H1 (cell line): ENCODE results near the gene PPP1R12C. TPM values are rescaled to one million over a fixed set of nuclear protein-coding genes. Genes with fewer than 3 reads are reported as not detected.
A peak's percentile ranks its signal among the peaks of the same experiment; 100 is the strongest.

Experiments used
- CTCF ChIA-PET: fragments of 300-600 bp; sonication (Branson Sonifier 250); formaldehyde crosslinking; loops from one replicate; lab custom pipeline; 2021; ENCODE audit not compliant: partially characterized antibody; lab: Charles Lee
- POLR2A ChIA-PET: fragments of 300-600 bp; sonication (Branson Sonifier 250); formaldehyde crosslinking; loops from one replicate; lab custom pipeline; 2021; ENCODE audit warnings: inconsistent platforms; ENCODE audit not compliant: partially characterized antibody; lab: Charles Lee
- DNase-seq, 2 experiments: peaks; one replicate each; pipeline versions ENCODE4 v3.0.0 to v3.0.0-alpha.2; 2010 to 2022; ENCODE audit warnings: low spot score in 2 of 2, low read depth in 1 of 2, mixed read lengths in 1 of 2
- FAIRE-seq: peaks from 2 replicates; lab custom pipeline; 2011; peaks lifted over from hg19 to GRCh38; lab: Jason Lieb, UNC
- H2AFZ ChIP-seq: 2 replicates; pipeline ENCODE4 v1.8.1; 2012; ENCODE audit warnings: low read length, inconsistent platforms
- H2AK5ac ChIP-seq: 2 replicates; pipeline ENCODE4 v1.6.1; 2013; ENCODE audit warnings: low read depth, low read length
- H2BK120ac ChIP-seq: replicated peaks from 2 replicates; pipeline ENCODE3; 2013; ENCODE audit warnings: low read depth, low read length, inconsistent platforms
- H2BK12ac ChIP-seq: 2 replicates; pipeline ENCODE4 v1.6.1; 2013; ENCODE audit warnings: low read depth, low read length
- H2BK15ac ChIP-seq: 2 replicates; pipeline ENCODE4 v1.6.1; 2013; ENCODE audit warnings: low read length
- H2BK20ac ChIP-seq: 2 replicates; pipeline ENCODE4 v1.6.1; 2013; ENCODE audit warnings: low read length
- H2BK5ac ChIP-seq: 2 replicates; pipeline ENCODE4 v1.6.1; 2013; ENCODE audit warnings: low read depth, low read length
- H3K14ac ChIP-seq: 2 replicates; pipeline ENCODE4 v1.6.1; 2013; ENCODE audit warnings: inconsistent platforms; ENCODE audit not compliant: insufficient read length
- H3K18ac ChIP-seq: 2 replicates; pipeline ENCODE4 v1.6.1; 2013; ENCODE audit warnings: low read length; ENCODE audit errors: extremely low read depth
- H3K23ac ChIP-seq: 2 replicates; pipeline ENCODE4 v1.6.1; 2013; ENCODE audit warnings: inconsistent platforms; ENCODE audit not compliant: insufficient read length
- H3K23me2 ChIP-seq: 2 replicates; pipeline ENCODE4 v1.6.1; 2013; ENCODE audit warnings: low read depth, low read length
- H3K27ac ChIP-seq: 2 replicates; pipeline ENCODE4 v1.6.1; 2011; ENCODE audit warnings: low read depth, low read length, inconsistent platforms
- H3K27me3 ChIP-seq, 4 experiments: replicated peaks in 1 of 4; 1 replicate in 1 of 4; 2 replicates in 3 of 4; pipeline versions ENCODE4 v1.6.1 to v1.8.1; 2011 to 2013; ENCODE audit warnings: low read length in 3 of 4, mild to moderate bottlenecking in 3 of 4, inconsistent platforms in 2 of 4, mixed read lengths in 2 of 4, moderate library complexity in 1 of 4; ENCODE audit not compliant: control insufficient read depth in 3 of 4, insufficient read depth in 3 of 4; ENCODE audit errors: extremely low read depth in 1 of 4
- H3K36me3 ChIP-seq, 4 experiments: 2 replicates each; pipeline versions ENCODE4 v1.6.1 to v1.8.1; 2011 to 2013; ENCODE audit warnings: mild to moderate bottlenecking in 4 of 4, low read length in 3 of 4, moderate library complexity in 2 of 4, control low read depth in 1 of 4, inconsistent platforms in 1 of 4; ENCODE audit not compliant: insufficient read depth in 4 of 4, control insufficient read depth in 2 of 4
- H3K4ac ChIP-seq: replicated peaks from 2 replicates; pipeline ENCODE3; 2013; ENCODE audit warnings: low read length, low read depth, mixed read lengths, inconsistent platforms; ENCODE audit not compliant: insufficient read length
- H3K4me1 ChIP-seq, 4 experiments: replicated peaks in 1 of 4; 1 replicate in 1 of 4; 2 replicates in 3 of 4; pipeline versions ENCODE4 v1.6.1 to v1.8.1; 2011 to 2013; ENCODE audit warnings: low read length in 3 of 4, inconsistent platforms in 2 of 4, mixed read lengths in 1 of 4; ENCODE audit not compliant: insufficient read depth in 4 of 4, control insufficient read depth in 3 of 4
- H3K4me2 ChIP-seq, 2 experiments: 2 replicates each; pipeline versions ENCODE4 v1.6.1 to v1.8.1; 2011 to 2013; ENCODE audit warnings: low read depth in 2 of 2, low read length in 2 of 2, control low read depth in 1 of 2, inconsistent platforms in 1 of 2, mild to moderate bottlenecking in 1 of 2; ENCODE audit not compliant: insufficient read depth in 1 of 2
- H3K4me3 ChIP-seq, 4 experiments: fragments of 200-600, 300-600 bp in 1 of 4; sonication (generic), shearing (Covaris generic), sonication (Bioruptor Twin) in 1 of 4; 2 replicates each; pipeline versions ENCODE4 v1.5.1 to v1.8.1; 2011 to 2016; ENCODE audit warnings: low read length in 4 of 4, low read depth in 3 of 4, control low read depth in 2 of 4, inconsistent platforms in 2 of 4, mild to moderate bottlenecking in 2 of 4, mixed read lengths in 1 of 4, moderate library complexity in 1 of 4; ENCODE audit not compliant: insufficient read depth in 2 of 4; ENCODE audit errors: extremely low read depth in 1 of 4
- H3K56ac ChIP-seq: replicated peaks from 2 replicates; pipeline ENCODE3; 2013; ENCODE audit warnings: low read depth, mild to moderate bottlenecking, mixed read lengths, low read length, inconsistent platforms; ENCODE audit not compliant: insufficient read length
- H3K79me1 ChIP-seq: 2 replicates; pipeline ENCODE4 v1.6.1; 2013; ENCODE audit warnings: low read depth, low read length, control low read depth
- H3K79me2 ChIP-seq, 2 experiments: 2 replicates each; pipeline versions ENCODE4 v1.6.1 to v1.8.1; 2012 to 2013; ENCODE audit warnings: low read length in 2 of 2, mild to moderate bottlenecking in 2 of 2, inconsistent platforms in 1 of 2; ENCODE audit not compliant: insufficient read depth in 2 of 2, control insufficient read depth in 1 of 2
- H3K9ac ChIP-seq, 4 experiments: replicated peaks in 1 of 4; 1 replicate in 1 of 4; 2 replicates in 3 of 4; pipeline versions ENCODE4 v1.6.1 to v1.8.1; 2011 to 2013; ENCODE audit warnings: low read depth in 3 of 4, low read length in 3 of 4, control low read depth in 2 of 4, mild to moderate bottlenecking in 2 of 4, moderate library complexity in 2 of 4, inconsistent platforms in 1 of 4; ENCODE audit errors: extremely low read depth in 1 of 4
- H3K9me3 ChIP-seq, 2 experiments: 2 replicates each; pipeline versions ENCODE4 v1.6.1 to v1.8.1; 2012 to 2013; ENCODE audit warnings: mild to moderate bottlenecking in 2 of 2, moderate library complexity in 2 of 2, control low read depth in 1 of 2, inconsistent platforms in 1 of 2, low read depth in 1 of 2, low read length in 1 of 2, mixed read lengths in 1 of 2; ENCODE audit not compliant: insufficient read depth in 2 of 2
- H4K20me1 ChIP-seq, 2 experiments: replicated peaks in 1 of 2; 2 replicates each; pipeline versions ENCODE3 to v1.8.1; 2011 to 2013; ENCODE audit warnings: inconsistent platforms in 2 of 2, low read length in 2 of 2, mild to moderate bottlenecking in 1 of 2; ENCODE audit not compliant: insufficient read depth in 2 of 2, control insufficient read depth in 1 of 2
- H4K5ac ChIP-seq: 2 replicates; pipeline ENCODE4 v1.6.1; 2013; ENCODE audit warnings: low read length, low read depth, mixed read lengths, inconsistent platforms; ENCODE audit not compliant: insufficient read length
- H4K8ac ChIP-seq: 2 replicates; pipeline ENCODE4 v1.8.0; 2013; ENCODE audit warnings: mild to moderate bottlenecking, moderate library complexity, low read length, inconsistent platforms; ENCODE audit not compliant: insufficient read depth; ENCODE audit errors: extremely low read depth
- H4K91ac ChIP-seq: replicated peaks from 2 replicates; pipeline ENCODE3; 2013; ENCODE audit warnings: low read length, mixed read lengths, inconsistent platforms; ENCODE audit not compliant: insufficient read length
- BACH1 ChIP-seq: IDR thresholded peaks from 2 replicates; pipeline ENCODE4 v1.6.1; 2012; ENCODE audit warnings: low read length, improper control_type of control experiment
- CREB1 ChIP-seq: IDR thresholded peaks from 2 replicates; pipeline ENCODE4 v1.6.1; 2012; ENCODE audit warnings: inconsistent platforms
- FOSL1 ChIP-seq: IDR thresholded peaks from 2 replicates; pipeline ENCODE4 v1.6.1; 2011; ENCODE audit warnings: mild to moderate bottlenecking, low read depth, low read length, moderate library complexity; ENCODE audit not compliant: insufficient read depth
- GTF2F1 ChIP-seq: IDR thresholded peaks from 2 replicates; pipeline ENCODE4 v1.6.1; 2012; ENCODE audit warnings: low read depth, low read length, improper control_type of control experiment, borderline replicate concordance
- KDM1A ChIP-seq: fragments of 200-600, 300-600 bp; sonication (generic); IDR thresholded peaks from 2 replicates; pipeline ENCODE4 v1.7.1; 2016; ENCODE audit warnings: mild to moderate bottlenecking, low read length, borderline replicate concordance
- POU5F1 ChIP-seq: IDR thresholded peaks from 2 replicates; pipeline ENCODE4 v1.6.1; 2011; ENCODE audit warnings: low read depth, mild to moderate bottlenecking, low read length, moderate library complexity
- RBBP5 ChIP-seq: IDR thresholded peaks from 2 replicates; pipeline ENCODE4 v1.7.1; 2012; ENCODE audit warnings: low read depth, mild to moderate bottlenecking, inconsistent platforms, low read length, moderate library complexity, borderline replicate concordance
- SP1 ChIP-seq: IDR thresholded peaks from 2 replicates; pipeline ENCODE4 v1.6.1; 2011; ENCODE audit warnings: low read depth, low read length
- SRF ChIP-seq: IDR thresholded peaks from 2 replicates; pipeline ENCODE4 v1.6.1; 2011; ENCODE audit warnings: mild to moderate bottlenecking, low read depth, low read length, moderate library complexity
- WGBS, 2 experiments: shearing (Covaris generic) in 1 of 2; methylation state at CpG; one replicate each; pipeline versions ENCODE4 v1.1.6 to v1.1.7; 2013 to 2015; ENCODE audit warnings: low lambda C conversion rate in 2 of 2, mixed read lengths in 2 of 2, inconsistent platforms in 1 of 2, low coverage in 1 of 2, missing lambda C conversion rate in 1 of 2; ENCODE audit not compliant: insufficient replicate concordance in 2 of 2, insufficient coverage in 1 of 2, insufficient read length in 1 of 2; ENCODE audit errors: extremely low coverage in 1 of 2, missing lambda C conversion rate in 1 of 2; 5-methylcytosine and 5-hydroxymethylcytosine counted together
- polyA plus RNA-seq, 7 experiments: library from polyadenylated mRNA; depleted of rRNA in 3 of 7; stranded (reverse) in 5 of 7; unstranded in 2 of 7; fragments of >200 nt in 5 of 7; fragments of 200-250 nt in 2 of 7; gene quantifications; 1 replicate in 5 of 7; 2 replicates in 1 of 7; 4 replicates in 1 of 7; pipeline versions ENCODE4 v1.2.1 to v1.2.3, GENCODE V29; 2011 to 2013; ENCODE audit warnings: missing spikeins in 2 of 7, mixed read lengths in 2 of 7
- total RNA-seq: library from RNA; stranded (reverse); fragmentation: NEBNext Ultra II Directional; extraction: Animal tissue kit (Norgen Biotek cat#: 25700); gene quantifications from 2 replicates; pipeline ENCODE4 v1.2.1, GENCODE V29; 2021
- TF ChIP-seq, protein P1 (sequence below): IDR thresholded peaks from 2 replicates; pipeline ENCODE4 v1.6.1; 2011; ENCODE audit warnings: low read depth, mild to moderate bottlenecking, low read length; ENCODE audit not compliant: insufficient read depth
- TF ChIP-seq, protein P2 (sequence below): IDR thresholded peaks from 2 replicates; pipeline ENCODE4 v1.6.1; 2011; ENCODE audit warnings: low read length, improper control_type of control experiment

The PPP1R12C gene
- total and polyA plus RNA-seq, 2 of the 8 experiments (the other 6 are each of a cell fraction or from before 2014, with no cell fraction given) = 31.7 to 71.5 TPM

DNA sequence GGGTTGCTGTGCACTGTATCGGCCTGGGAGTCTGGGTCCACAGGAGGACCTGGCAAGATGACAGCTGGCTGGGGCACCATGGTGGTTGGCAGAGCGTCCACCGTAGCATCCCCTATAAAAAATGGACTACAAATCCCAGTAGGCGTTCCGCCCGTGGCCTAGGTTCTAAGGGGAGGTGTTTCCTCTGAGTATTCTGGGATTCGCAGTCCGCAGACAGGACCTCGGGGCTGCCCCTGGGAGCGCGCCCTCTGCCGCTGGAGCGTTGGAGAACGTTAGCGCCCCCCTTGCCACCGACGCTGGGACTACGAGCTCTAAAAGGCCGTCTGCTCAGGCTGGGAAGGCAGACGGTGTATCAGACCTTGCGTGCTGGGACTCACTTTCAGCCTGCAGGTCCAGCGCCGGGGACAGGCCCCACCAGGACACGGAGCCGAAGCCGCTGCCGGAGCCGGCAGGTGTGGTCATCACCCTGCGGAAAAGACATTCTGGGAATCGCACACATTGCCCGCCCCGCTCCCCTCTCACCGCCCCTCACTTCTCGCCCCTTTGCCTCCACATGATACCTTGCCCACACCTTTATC lies 48.6 kb upstream of the PPP1R12C start:
- H3K56ac ChIP-seq = no peak overlapping the region
- H4K8ac ChIP-seq = no peak overlapping the region
- peaks cover 0 to 1% of the 10 kb centered on the region in 2 experiments for H4K20me1 ChIP-seq
- no peaks in the 10 kb centered on the region for H3K9me3 ChIP-seq
- no peak overlapping the region for H2BK20ac ChIP-seq
- no peak overlapping the region for H2BK12ac ChIP-seq
- no peak overlapping the region for H3K23ac ChIP-seq
- peak overlapping the region; percentile 91 to 96 for H3K4me2 ChIP-seq
- H2BK120ac ChIP-seq = no peak overlapping the region
- H4K91ac ChIP-seq = no peak overlapping the region
- no peak overlapping the region for H3K9ac ChIP-seq
- DNase-seq (peak in 1 of 2 experiments; percentile 91), FAIRE-seq (peak; percentile 90)
- ChIA-PET CTCF (interaction anchor here (0.6 to 3.4 kb wide), 34 partner anchors 8 to 287 kb away, joined by 3 to 55 read pairs (median 4); partner anchors contain the start of genes SYT5 and TNNI3), POLR2A (interaction anchor here (0.6 to 2.4 kb wide), 11 partner anchors 9 to 241 kb away, joined by 3 to 9 read pairs (median 6); partner anchors contain the start of genes TNNT1 and UBE2S)
- WGBS, 2 experiments = 2% methylated on average over 32 of the region's 34 CpGs; no CpG with 5 or more reads in 1 of the 2 experiments
- H3K27ac ChIP-seq = no peak overlapping the region
- H3K79me2 ChIP-seq = no peaks in the 10 kb centered on the region
- H2BK5ac ChIP-seq = no peak overlapping the region; the same call in 1 of the 2 replicates
- H4K5ac ChIP-seq = no peak overlapping the region
- H3K36me3 ChIP-seq = no peaks in the 10 kb centered on the region
- no peak overlapping the region for H3K4ac ChIP-seq
- H3K23me2 ChIP-seq = peaks cover 4% of the 10 kb centered on the region; the same call in 1 of the 2 replicates
- H3K4me3 ChIP-seq = peak overlapping the region; percentile 29 to 66 (median 54); a peak in 7 of 8 replicates
- H3K79me1 ChIP-seq = no peaks in the 10 kb centered on the region
- peaks cover 2 to 5% (median 4%) of the 10 kb centered on the region in 4 experiments; a peak in 5 of 7 replicates for H3K4me1 ChIP-seq
- H2AFZ ChIP-seq = no peak overlapping the region
- H2BK15ac ChIP-seq = no peak overlapping the region
- no peak overlapping the region for H3K14ac ChIP-seq
- H2AK5ac ChIP-seq = no peak overlapping the region
- peaks cover 5 to 31% (median 15%) of the 10 kb centered on the region in 4 experiments; a peak in 6 of 7 replicates for H3K27me3 ChIP-seq
- H3K18ac ChIP-seq = no peak overlapping the region
- TF ChIP-seq FOSL1 (0 out of 2 replicates have a peak, but pooled peaks have one; percentile 44), GTF2F1 (no peak), RBBP5 (no peak), SP1 (peak; percentile 56; the same call in 1 of the 2 replicates), CREB1 (peak; percentile 66; the same call in 1 of the 2 replicates), SRF (no peak), BACH1 (no peak), POU5F1 (no peak), KDM1A (no peak)
- TF ChIP-seq, protein P1, sequence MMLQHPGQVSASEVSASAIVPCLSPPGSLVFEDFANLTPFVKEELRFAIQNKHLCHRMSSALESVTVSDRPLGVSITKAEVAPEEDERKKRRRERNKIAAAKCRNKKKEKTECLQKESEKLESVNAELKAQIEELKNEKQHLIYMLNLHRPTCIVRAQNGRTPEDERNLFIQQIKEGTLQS = peak; percentile 74; the same call in 1 of the 2 replicates
- TF ChIP-seq, protein P2, sequence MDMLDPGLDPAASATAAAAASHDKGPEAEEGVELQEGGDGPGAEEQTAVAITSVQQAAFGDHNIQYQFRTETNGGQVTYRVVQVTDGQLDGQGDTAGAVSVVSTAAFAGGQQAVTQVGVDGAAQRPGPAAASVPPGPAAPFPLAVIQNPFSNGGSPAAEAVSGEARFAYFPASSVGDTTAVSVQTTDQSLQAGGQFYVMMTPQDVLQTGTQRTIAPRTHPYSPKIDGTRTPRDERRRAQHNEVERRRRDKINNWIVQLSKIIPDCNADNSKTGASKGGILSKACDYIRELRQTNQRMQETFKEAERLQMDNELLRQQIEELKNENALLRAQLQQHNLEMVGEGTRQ = no peak
